ENCODE data around the gene STARD3NL.
"Not testable (repeated sequence)": the region's sequence is repeated elsewhere in the genome, so short reads cannot be mapped to it uniquely, and the experiment has no call there.

DNA sequence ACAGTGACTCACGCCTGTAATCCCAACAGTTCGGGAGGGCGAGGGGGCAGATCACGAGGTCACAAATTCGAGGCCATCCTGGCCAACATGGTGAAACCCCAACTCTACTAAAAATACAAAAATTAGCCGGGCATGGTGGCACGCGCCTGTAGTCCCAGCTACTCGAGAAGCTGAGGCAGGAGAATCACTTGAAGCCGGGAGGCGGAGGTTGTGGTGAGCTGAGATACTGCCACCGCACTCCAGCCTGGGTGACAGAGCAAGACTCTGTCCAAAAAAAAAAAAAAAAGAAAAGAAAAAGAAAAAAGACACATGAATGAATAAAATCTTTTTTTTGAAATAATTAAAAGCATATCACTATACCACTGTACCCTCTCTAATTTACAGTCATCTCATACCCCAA lies 83.6 kb downstream of the STARD3NL start:
- not testable (repeated sequence) for TF ChIP-seq CTCF (optimal IDR thresholded peaks at IDR 0.05 in 1 of 3, IDR thresholded peaks at IDR 0.05 in 1 of 3, conservative IDR thresholded peaks at IDR 0.05 in 1 of 3; ENCODE audit: extremely low read depth in 1 of 3, insufficient read depth in 2 of 3, low read length in 3 of 3); EZH2 (IDR thresholded peaks at IDR 0.05; ENCODE audit: low read length)

Measured in keratinocyte (primary cell).